HCT116 (cell line): ENCODE results near the gene RND3. TPM values are rescaled to one million over a fixed set of nuclear protein-coding genes. Genes with fewer than 3 reads are reported as not detected.

ENCODE experiments used
- ATAC-seq: fragments of 200-7000 bp; cut with Tn5 transposase; 2 replicates; pipeline ENCODE4 v1.9.1; 2020; ENCODE audit warnings: mild to moderate bottlenecking, moderate library complexity
- BruUV-seq: library from RNA; stranded (reverse); fragments of 400-500 nt; replicated peaks from 2 replicates; lab custom pipeline; 2021; lab: Mats Ljungman, UMichigan
- CTCF ChIA-PET: fragments of 300-600 bp; sonication (Branson Sonifier 250); formaldehyde crosslinking; loops from one replicate; lab custom pipeline; 2021; ENCODE audit warnings: antibody characterized with exemption; lab: Charles Lee
- POLR2A ChIA-PET: fragments of 300-600, 350-600 bp; sonication (Branson Sonifier 250); formaldehyde crosslinking; loops from one replicate; lab custom pipeline; 2021; ENCODE audit warnings: antibody characterized with exemption; lab: Charles Lee
- RAD21 ChIA-PET, 2 experiments: fragments of 300-600 bp; sonication (Branson Sonifier 250); formaldehyde crosslinking; loops; one replicate each; lab custom pipeline; 2023; ENCODE audit warnings: low total read pairs in 2 of 2; ENCODE audit not compliant: uncharacterized antibody in 2 of 2, unreplicated experiment in 2 of 2, low non-redundant PET in 1 of 2; lab: Charles Lee
- DNase-seq: peaks from one replicate; pipeline ENCODE4 v3.0.0-alpha.2; 2010; ENCODE audit warnings: low read depth, low spot score
- H2AFZ ChIP-seq: fragments of 200-600 bp; shearing (Covaris generic), sonication (generic); 2 replicates; pipeline ENCODE4 v1.6.1; 2017; ENCODE audit warnings: low read depth, mixed run types, mixed read lengths, antibody characterized with exemption, low read length; ENCODE audit not compliant: poor library complexity, severe bottlenecking
- H3K27ac ChIP-seq: 2 replicates; pipeline ENCODE4 v1.5.1; 2012; ENCODE audit warnings: low read depth, low read length
- H3K27me3 ChIP-seq: fragments of 200-600 bp; sonication (generic); 2 replicates; pipeline ENCODE4 v1.6.1; 2016; ENCODE audit warnings: mixed run types, low read length, mixed read lengths; ENCODE audit not compliant: insufficient read depth
- H3K36me3 ChIP-seq, 2 experiments: fragments of 200-500 bp in 1 of 2; fragments of 200-600 bp in 1 of 2; sonication (Bioruptor generic) in 1 of 2; sonication (generic) in 1 of 2; 2 replicates each; pipeline versions ENCODE4 v1.5.1 to v1.6.1; 2014 to 2016; ENCODE audit warnings: low read length in 2 of 2, inconsistent platforms in 1 of 2, mixed read lengths in 1 of 2, mixed run types in 1 of 2; ENCODE audit not compliant: insufficient read depth in 2 of 2, control insufficient read depth in 1 of 2
- H3K4me1 ChIP-seq, 2 experiments: fragments of 200-600 bp in 1 of 2; sonication (generic) in 1 of 2; 2 replicates each; pipeline versions ENCODE4 v1.5.1 to v1.6.1; 2012 to 2017; ENCODE audit warnings: low read length in 2 of 2, inconsistent platforms in 1 of 2, mild to moderate bottlenecking in 1 of 2, mixed read lengths in 1 of 2, mixed run types in 1 of 2, moderate library complexity in 1 of 2; ENCODE audit not compliant: insufficient read depth in 2 of 2, control insufficient read depth in 1 of 2
- H3K4me2 ChIP-seq: fragments of 200-600 bp; sonication (generic); 2 replicates; pipeline ENCODE4 v1.6.1; 2017; ENCODE audit warnings: mixed run types, low read length, mixed read lengths
- H3K4me3 ChIP-seq, 2 experiments: fragments of 200-600 bp in 1 of 2; sonication (generic) in 1 of 2; replicated peaks in 1 of 2; 2 replicates each; pipeline ENCODE4 v1.5.1; 2011 to 2016; ENCODE audit warnings: low read length in 2 of 2, control low read depth in 1 of 2, low read depth in 1 of 2, mild to moderate bottlenecking in 1 of 2, mixed read lengths in 1 of 2, mixed run types in 1 of 2
- H3K79me2 ChIP-seq: fragments of 200-600 bp; sonication (generic); 2 replicates; pipeline ENCODE4 v1.6.1; 2017; ENCODE audit warnings: mild to moderate bottlenecking, mixed run types, low read length, moderate library complexity, mixed read lengths; ENCODE audit not compliant: insufficient read depth
- H3K9ac ChIP-seq: fragments of 200-600 bp; sonication (generic); 2 replicates; pipeline ENCODE4 v1.6.1; 2016; ENCODE audit warnings: low read length, mixed read lengths
- H3K9me2 ChIP-seq: fragments of 200-600 bp; sonication (generic), shearing (Covaris generic); 2 replicates; pipeline ENCODE4 v1.6.1; 2017; ENCODE audit warnings: mixed run types, mild to moderate bottlenecking, moderate library complexity; ENCODE audit not compliant: insufficient read depth
- H3K9me3 ChIP-seq, 2 experiments: fragments of 200-500 bp in 1 of 2; fragments of 200-600 bp in 1 of 2; sonication (Bioruptor generic) in 1 of 2; sonication (generic) in 1 of 2; 2 replicates each; pipeline ENCODE4 v1.6.1; 2014 to 2017; ENCODE audit warnings: low read length in 2 of 2, mixed read lengths in 2 of 2, inconsistent platforms in 1 of 2, low read depth in 1 of 2, mild to moderate bottlenecking in 1 of 2, mixed run types in 1 of 2, moderate library complexity in 1 of 2; ENCODE audit not compliant: control insufficient read depth in 1 of 2, insufficient read depth in 1 of 2
- H4K20me1 ChIP-seq: fragments of 200-600 bp; sonication (generic), shearing (Covaris generic); 2 replicates; pipeline ENCODE4 v1.6.1; 2017; ENCODE audit warnings: mixed run types, mild to moderate bottlenecking, moderate library complexity; ENCODE audit not compliant: insufficient read depth
- EGR1 ChIP-seq: IDR thresholded peaks from 2 replicates; pipeline ENCODE4 v1.6.1; 2012; ENCODE audit warnings: low read depth
- EZH2 ChIP-seq: fragments of 200-600 bp; sonication (generic); IDR thresholded peaks from 2 replicates; pipeline ENCODE4 v1.6.1; 2017; ENCODE audit warnings: antibody characterized with exemption, mixed run types
- EZH2phosphoT487 ChIP-seq: fragments of 200-600 bp; IDR thresholded peaks from 2 replicates; pipeline ENCODE4 v1.6.1; 2018; ENCODE audit warnings: antibody characterized with exemption, borderline replicate concordance
- JUND ChIP-seq: IDR thresholded peaks from 2 replicates; pipeline ENCODE4 v1.6.1; 2012
- POLR2AphosphoS5 ChIP-seq: IDR thresholded peaks from 2 replicates; pipeline ENCODE4 v1.6.1; 2011; ENCODE audit warnings: mild to moderate bottlenecking, low read depth, low read length, moderate library complexity
- SP1 ChIP-seq: IDR thresholded peaks from 2 replicates; pipeline ENCODE4 v1.6.1; 2012; ENCODE audit warnings: low read depth
- YY1 ChIP-seq: IDR thresholded peaks from 2 replicates; pipeline ENCODE4 v1.6.1; 2011; ENCODE audit warnings: low read length, low read depth, moderate library complexity, mild to moderate bottlenecking; ENCODE audit not compliant: insufficient replicate concordance; ENCODE audit errors: extremely low read depth
- ZFX ChIP-seq: fragments of 450-650 bp; IDR thresholded peaks from 2 replicates; pipeline ENCODE4 v1.6.1; 2017
- ZNF274 ChIP-seq: fragments of 200-500 bp; sonication (Bioruptor generic); IDR thresholded peaks from 2 replicates; pipeline ENCODE4 v1.6.1; 2014; ENCODE audit warnings: mild to moderate bottlenecking, low read depth, low read length, inconsistent platforms
- intact Hi-C: fragments of 100-400 bp; cut with micrococcal nuclease; formaldehyde crosslinking; loops from 2 replicates; pipeline ENCODE4 v1.10.0; 2022
- total RNA-seq: library from RNA; stranded (reverse); gene quantifications from one replicate; pipeline ENCODE4 v1.2.1, GENCODE V29; 2021; ENCODE audit not compliant: unreplicated experiment
- TF ChIP-seq, protein P1 (sequence below), 3 experiments: fragments of 200-600 bp in 1 of 3; sonication (generic) in 1 of 3; IDR thresholded peaks in 2 of 3; conservative IDR thresholded peaks in 1 of 3; 2 replicates each; pipeline ENCODE4 v1.5.1; 2012 to 2017; ENCODE audit warnings: low read depth in 2 of 3, low read length in 2 of 3, antibody characterized with exemption in 1 of 3, borderline replicate concordance in 1 of 3, control low read depth in 1 of 3, mild to moderate bottlenecking in 1 of 3, mixed read lengths in 1 of 3, mixed run types in 1 of 3, moderate library complexity in 1 of 3; ENCODE audit not compliant: insufficient read depth in 1 of 3
- TF ChIP-seq, protein P2 (sequence below): IDR thresholded peaks from 2 replicates; pipeline ENCODE4 v1.6.1; 2012
- TF ChIP-seq, protein P3 (sequence below): IDR thresholded peaks from 2 replicates; pipeline ENCODE4 v1.6.1; 2011; ENCODE audit warnings: mild to moderate bottlenecking, low read length, moderate library complexity; ENCODE audit not compliant: insufficient replicate concordance; ENCODE audit errors: extremely low read depth
- TF ChIP-seq, protein P4 (sequence below): IDR thresholded peaks from 2 replicates; pipeline ENCODE4 v1.6.1; 2012

The RND3 gene
- total RNA-seq, 1 experiment from 2014 or later = 15.0 TPM

DNA sequence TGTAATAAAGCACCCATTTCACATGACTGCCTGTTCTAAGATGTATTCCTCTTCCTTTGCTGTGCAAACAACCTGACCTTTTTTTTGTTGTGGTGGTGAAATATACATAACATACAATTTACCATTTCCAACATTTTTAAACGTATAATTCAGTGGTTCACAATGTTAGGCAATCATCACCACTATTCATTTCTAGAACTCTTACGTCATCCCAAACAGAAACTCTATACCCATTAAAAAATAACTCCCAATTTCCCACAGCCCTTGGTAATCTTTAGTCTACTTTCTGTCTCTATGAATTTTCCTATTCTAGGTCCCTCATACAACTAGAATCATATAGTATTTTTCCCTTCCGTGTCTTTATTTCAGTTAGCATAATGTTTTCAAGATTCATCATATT lies 36.7 kb downstream of the RND3 start:
- H2AFZ ChIP-seq = no peak overlapping the region
- no peaks in the 10 kb centered on the region for H3K9me2 ChIP-seq
- BruUV-seq = no TSS peak
- ChIA-PET RAD21 (no interaction called here), CTCF (no interaction called here), POLR2A (no interaction called here)
- no peaks in the 10 kb centered on the region for H3K27me3 ChIP-seq
- H3K4me2 ChIP-seq = no peak overlapping the region
- no peaks in the 10 kb centered on the region for H4K20me1 ChIP-seq
- H3K9me3 ChIP-seq = peaks cover 0 to 3% of the 10 kb centered on the region in 2 experiments; a peak in 1 of 4 replicates
- no peak overlapping the region for H3K4me3 ChIP-seq
- no peak overlapping the region for H3K27ac ChIP-seq
- intact Hi-C loops = no loop called here
- no peaks in the 10 kb centered on the region for H3K36me3 ChIP-seq
- DNase-seq (no peak), ATAC-seq (no peak)
- TF ChIP-seq, protein P1, sequence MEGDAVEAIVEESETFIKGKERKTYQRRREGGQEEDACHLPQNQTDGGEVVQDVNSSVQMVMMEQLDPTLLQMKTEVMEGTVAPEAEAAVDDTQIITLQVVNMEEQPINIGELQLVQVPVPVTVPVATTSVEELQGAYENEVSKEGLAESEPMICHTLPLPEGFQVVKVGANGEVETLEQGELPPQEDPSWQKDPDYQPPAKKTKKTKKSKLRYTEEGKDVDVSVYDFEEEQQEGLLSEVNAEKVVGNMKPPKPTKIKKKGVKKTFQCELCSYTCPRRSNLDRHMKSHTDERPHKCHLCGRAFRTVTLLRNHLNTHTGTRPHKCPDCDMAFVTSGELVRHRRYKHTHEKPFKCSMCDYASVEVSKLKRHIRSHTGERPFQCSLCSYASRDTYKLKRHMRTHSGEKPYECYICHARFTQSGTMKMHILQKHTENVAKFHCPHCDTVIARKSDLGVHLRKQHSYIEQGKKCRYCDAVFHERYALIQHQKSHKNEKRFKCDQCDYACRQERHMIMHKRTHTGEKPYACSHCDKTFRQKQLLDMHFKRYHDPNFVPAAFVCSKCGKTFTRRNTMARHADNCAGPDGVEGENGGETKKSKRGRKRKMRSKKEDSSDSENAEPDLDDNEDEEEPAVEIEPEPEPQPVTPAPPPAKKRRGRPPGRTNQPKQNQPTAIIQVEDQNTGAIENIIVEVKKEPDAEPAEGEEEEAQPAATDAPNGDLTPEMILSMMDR (IDR thresholded peaks at IDR 0.05 in 2 of 3, conservative IDR thresholded peaks at IDR 0.05 in 1 of 3; ENCODE audit: borderline replicate concordance in 1 of 3, insufficient read depth in 1 of 3, low read depth in 2 of 3, low read length in 2 of 3) = no peak
- TF ChIP-seq EZH2phosphoT487 = no peak
- TF ChIP-seq, protein P2, sequence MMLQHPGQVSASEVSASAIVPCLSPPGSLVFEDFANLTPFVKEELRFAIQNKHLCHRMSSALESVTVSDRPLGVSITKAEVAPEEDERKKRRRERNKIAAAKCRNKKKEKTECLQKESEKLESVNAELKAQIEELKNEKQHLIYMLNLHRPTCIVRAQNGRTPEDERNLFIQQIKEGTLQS = no peak
- no peak for TF ChIP-seq SP1
- TF ChIP-seq EZH2 = no peak
- TF ChIP-seq, protein P3, sequence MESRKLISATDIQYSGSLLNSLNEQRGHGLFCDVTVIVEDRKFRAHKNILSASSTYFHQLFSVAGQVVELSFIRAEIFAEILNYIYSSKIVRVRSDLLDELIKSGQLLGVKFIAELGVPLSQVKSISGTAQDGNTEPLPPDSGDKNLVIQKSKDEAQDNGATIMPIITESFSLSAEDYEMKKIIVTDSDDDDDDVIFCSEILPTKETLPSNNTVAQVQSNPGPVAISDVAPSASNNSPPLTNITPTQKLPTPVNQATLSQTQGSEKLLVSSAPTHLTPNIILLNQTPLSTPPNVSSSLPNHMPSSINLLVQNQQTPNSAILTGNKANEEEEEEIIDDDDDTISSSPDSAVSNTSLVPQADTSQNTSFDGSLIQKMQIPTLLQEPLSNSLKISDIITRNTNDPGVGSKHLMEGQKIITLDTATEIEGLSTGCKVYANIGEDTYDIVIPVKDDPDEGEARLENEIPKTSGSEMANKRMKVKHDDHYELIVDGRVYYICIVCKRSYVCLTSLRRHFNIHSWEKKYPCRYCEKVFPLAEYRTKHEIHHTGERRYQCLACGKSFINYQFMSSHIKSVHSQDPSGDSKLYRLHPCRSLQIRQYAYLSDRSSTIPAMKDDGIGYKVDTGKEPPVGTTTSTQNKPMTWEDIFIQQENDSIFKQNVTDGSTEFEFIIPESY = no peak
- TF ChIP-seq ZNF274 = no peak
- TF ChIP-seq YY1 = no peak
- no peak for TF ChIP-seq ZFX
- TF ChIP-seq, protein P4, sequence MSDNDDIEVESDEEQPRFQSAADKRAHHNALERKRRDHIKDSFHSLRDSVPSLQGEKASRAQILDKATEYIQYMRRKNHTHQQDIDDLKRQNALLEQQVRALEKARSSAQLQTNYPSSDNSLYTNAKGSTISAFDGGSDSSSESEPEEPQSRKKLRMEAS = no peak
- TF ChIP-seq JUND = no peak
- no peak for TF ChIP-seq POLR2AphosphoS5
- TF ChIP-seq EGR1 = no peak
- H3K9ac ChIP-seq = no peak overlapping the region
- H3K4me1 ChIP-seq = peaks cover 3 to 8% of the 10 kb centered on the region in 2 experiments; a peak in 3 of 4 replicates
- H3K79me2 ChIP-seq = no peaks in the 10 kb centered on the region
